NCI-H1105 treated with DMSO at 0.1 percent for 48 hours (cell line): ENCODE measurements around the gene DNAH10.

Experiments
- DNase-seq: peaks from one replicate; lab custom pipeline; 2025; lab: John Stamatoyannopoulos, UW

DNAH10 gene

DNA sequence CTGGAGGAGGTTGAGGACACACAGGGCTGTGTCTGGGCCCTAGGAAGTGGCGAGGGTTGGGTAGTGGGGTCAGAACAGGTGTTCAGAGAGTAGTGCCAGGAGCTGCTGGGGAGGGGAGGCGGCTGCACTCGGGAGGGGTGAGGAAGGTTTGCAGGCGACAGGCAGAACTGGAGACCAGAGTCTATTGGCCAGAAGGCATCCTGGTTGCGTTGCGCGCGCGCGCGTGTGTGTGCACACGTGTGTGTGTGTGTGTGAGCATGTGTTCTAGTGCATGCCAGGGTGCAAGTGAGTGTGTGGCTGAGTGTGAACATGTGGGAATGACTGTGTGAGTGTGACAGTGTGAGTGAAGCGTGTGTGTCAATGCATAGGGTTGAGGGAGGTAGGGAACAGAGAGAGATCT, 124.2 kb downstream of the DNAH10 start:
- no peak for DNase-seq

DNA sequence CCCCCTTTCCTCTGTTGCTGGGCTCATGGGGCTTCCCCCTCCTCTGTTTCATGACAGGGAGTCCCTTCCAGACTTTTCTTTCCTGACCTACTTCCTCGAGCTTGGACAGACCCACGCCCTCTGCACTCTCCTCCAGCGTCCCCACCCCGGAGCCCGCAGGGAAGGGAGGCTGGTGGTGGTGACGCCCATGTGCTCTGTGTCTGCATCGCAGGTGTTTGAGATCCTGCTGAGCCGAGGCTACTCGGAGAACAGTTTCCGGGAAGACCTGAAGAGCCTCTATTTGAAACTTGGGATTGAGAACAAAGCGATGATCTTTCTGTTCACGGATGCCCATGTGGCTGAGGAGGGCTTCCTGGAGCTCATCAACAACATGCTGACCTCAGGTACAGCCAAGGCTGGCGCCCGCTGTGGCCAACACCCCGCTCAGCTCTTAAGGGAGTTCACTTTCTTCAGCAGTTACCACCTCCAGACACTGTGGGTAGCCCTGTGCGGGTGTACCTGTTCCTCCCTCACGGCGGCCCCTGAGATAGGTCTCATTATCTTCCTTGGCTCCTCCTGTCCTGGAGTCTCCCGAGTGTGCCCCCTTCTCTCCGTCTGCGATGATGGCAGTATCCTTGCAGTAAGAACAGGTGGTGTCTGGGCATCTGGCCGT, 125.0 kb downstream of the DNAH10 start:
- DNase-seq = no peak

DNA sequence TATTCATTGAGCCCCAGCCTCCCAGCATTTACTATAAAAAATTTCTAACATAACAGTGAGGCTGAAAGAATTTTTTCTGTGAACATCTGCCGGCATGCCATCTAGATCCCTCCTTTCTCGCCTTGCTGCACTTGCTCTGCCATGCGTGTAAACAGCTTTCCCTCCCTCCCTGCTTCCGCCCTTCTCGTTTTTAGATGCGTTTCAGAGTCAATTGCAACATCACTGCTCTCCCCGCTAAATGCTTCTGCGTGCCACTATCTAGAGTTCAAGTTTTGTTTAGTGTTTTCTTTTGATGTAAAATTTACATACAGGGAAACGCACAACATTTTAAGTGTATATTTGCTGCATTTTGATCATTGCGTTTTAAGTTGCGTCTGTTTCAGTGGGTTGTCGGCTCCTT, 126.9 kb downstream of the DNAH10 start:
- no peak for DNase-seq

DNA sequence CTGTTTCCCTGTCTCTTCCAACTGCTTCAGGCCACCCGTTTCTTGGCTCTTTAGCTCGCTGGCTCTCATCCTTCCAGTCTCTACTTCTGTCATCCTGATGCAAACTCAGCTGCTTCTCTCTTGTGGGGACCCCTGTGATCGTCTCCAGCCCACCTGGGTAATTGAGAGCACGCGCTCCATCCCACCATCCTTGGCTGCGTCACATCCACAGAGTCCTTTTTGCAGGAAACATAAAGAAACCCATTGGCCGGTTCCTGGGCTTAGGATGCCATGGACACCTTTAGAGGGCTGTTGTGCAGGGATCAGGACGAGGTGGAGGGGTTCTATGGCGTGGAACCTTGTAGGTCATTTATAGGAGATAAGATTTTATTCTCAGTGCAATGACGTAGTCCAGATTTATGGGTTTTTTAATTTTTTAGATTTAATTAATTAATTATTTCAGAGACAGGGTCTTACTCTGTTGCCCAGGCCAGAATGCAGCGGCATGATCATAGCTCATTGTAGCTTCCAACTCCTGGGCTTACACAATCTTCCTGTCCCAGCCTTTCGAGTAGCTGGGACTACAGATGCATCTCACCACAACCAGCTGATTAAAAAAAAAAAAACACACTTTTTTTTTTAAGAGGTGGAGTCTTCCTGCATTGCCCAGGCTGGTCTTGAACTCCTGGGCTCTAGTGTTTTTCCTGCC, 127.9 kb downstream of the DNAH10 start:
- DNase-seq = no peak

DNA sequence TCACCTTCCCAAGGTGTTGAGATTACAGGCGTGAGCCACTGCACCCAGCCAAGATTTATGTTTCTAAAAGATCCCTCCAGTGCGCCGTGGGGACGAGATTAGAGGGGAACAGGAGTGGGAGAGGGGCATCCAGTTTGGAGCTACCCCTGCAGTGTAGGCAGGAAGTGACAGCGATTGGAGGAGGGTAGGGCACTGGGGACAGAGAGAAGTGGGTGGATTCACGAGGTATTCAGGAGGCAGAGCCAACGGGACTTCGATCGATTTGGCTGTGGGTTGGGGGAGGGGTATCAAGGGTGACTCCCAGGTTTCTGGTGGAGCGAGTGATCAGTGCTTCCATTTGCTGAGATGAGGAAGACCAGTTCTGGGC, 128.4 kb downstream of the DNAH10 start:
- no peak for DNase-seq

DNA sequence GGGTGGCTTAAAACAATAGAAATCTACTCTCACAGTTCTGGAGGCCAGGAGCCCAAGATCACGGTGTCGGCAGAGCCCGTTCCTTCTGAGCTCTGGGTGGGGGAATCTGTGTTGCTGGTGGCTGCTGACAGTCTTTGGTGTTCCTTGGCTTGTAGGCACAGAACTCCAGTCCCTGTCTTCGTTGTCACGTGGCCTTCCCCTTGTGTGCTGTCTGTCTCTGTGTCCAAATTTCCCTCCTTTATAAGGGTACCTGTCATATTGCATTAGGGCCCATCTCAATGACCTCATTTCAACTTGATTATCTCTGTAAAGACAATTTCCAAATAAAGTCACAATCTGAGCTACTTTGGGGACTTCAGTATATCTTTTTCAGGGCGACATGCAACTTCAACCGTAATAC, 128.9 kb downstream of the DNAH10 start:
- DNase-seq = no peak

DNA sequence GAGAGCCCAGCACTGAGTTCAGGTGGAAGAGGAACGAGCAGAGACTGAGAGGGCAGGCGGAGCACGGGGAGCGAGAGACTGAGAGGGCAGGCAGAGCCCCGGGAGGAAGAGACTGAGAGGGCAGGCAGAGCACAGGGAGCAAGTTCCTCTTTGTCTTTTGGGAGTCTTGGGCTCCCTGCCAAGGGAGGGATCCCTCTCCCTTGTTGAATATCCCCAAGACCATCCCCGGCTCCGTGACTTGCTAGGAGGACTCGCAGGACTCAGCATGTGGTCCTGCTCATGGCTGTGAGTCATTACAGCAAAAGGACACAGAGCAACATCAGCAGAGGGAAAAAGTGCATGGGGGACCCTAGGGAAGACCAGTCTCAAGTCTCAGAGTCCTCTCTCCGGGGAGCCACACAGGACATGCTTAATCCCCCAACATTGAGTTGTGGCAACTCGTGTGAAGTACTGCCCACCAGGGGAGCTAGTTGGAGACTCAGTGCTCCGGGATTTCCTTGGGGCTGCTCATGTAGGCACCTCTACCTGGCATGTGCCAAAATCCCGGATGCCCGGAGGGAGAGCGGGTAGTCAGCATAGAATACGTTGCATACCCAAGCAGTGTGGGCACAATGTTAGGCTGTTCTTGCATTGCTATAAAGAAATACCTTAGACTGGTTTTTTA, 129.5 kb downstream of the DNAH10 start:
- no peak for DNase-seq

DNA sequence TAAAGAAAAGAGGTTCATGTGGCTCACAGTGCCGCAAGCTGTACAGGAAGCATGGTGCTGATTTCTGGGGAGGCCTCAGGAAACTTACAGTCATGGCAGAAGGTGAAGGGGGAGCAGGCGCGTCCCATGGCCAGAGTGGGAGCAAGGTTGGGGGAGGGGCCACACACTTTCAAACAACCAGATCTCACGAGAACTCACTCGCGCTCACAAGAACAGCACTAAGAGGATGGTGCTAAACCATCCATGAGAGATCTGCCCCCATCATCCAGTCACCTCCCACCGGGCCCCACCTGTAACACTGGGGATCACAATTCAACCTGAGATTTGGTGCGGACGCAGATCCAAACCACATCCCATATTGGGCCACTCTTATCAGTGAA, 130.1 kb downstream of the DNAH10 start:
- DNase-seq = no peak

DNA sequence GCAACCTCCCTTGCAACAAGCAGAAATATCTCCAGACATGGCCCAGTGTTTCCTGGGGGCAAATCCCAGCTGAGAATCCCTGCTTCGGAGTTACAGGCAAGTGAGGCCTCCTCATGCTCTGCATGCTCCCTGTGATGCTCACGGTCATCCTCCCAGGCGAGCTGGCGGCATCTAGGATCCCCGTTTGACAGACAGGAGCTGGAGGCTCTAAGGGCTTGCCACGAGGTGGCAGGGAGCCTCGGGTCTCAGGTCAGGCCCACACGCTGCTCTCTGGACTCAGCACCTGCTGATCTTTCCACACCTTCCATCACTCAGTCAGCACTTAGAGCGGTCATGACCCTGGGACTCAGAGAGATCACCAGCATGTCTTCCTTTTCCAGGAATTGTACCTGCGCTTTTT, 130.8 kb downstream of the DNAH10 start:
- no peak for DNase-seq

DNA sequence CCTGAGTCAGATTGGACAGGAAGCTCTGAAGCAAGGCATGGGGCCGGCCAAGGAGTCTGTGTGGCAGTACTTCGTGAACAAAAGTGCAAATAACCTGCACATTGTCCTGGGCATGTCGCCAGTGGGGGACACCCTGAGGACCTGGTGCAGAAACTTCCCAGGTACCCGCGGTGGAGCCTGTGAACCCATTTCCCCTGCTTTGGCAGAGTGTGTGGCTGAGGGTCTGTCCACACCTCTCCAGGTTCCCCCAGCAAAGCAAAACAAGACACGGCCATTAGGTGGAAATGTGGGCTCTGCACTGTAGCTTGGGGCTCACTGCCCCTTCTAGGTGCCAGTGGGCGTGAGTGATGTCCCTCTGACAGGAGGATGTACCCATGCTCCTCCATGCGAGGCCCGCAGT, 131.2 kb downstream of the DNAH10 start:
- no peak for DNase-seq

DNA sequence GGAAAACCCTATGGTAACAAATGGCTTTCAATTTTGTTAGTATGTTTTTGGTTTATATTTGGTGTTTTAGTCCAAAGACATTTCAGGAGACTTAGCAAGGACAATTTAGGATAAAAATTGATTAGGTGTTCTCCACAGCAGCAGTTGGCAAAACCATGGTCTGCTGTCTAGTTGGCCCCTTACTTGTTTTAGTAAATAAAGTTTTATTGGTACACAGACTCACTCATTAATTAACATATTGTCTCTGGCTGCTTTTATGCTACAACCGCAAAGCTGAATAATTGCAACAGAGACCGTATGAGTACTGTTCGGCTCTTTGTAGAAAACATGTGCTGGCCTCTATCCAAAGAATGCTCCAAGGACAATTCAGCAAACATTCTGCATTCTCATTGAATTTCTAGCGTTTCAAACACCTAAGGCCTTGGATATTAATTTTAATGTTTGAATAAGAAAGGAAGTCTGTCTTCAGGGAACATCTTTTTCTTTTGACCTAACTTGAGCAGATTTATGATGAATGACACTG, 132.8 kb downstream of the DNAH10 start:
- no peak for DNase-seq

DNA sequence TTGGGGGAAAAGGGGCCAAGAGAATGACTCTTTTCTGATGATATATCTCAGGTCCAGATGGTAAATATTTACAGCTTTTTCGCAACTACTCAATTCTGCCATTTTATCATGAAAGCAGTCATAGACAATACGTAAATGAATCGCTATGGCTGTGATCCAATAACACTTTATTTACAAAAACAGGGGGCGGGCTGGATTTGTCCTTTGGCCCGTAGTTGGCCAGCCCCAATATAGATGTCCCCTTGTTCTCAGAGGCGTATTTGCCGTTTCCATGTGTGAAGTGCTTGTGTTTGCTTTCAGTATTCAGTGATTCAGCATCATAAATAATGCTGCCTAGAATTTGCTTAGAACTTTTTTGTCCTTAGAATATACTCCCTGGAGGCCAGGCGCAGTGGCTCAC, 133.3 kb downstream of the DNAH10 start:
- DNase-seq = no peak

DNA sequence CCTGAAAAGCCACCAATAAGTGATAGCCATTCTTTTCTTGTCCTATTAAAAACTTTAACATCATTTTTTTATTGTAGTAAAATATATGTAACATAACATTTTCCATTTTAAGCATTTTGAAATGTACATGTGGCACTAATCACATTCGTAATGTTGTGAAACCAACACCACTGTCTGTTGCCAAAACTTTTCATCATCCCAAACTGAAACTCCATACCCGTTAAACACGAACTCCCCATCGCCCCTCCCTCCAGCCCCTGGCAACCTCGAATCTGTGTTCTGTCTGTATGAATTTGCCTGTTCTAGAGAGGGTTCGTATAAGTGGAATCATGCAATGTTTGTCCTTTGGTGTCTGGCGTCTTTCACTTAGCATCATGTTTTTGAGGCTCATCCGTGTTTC, 134.7 kb downstream of the DNAH10 start:
- no peak for DNase-seq

DNA sequence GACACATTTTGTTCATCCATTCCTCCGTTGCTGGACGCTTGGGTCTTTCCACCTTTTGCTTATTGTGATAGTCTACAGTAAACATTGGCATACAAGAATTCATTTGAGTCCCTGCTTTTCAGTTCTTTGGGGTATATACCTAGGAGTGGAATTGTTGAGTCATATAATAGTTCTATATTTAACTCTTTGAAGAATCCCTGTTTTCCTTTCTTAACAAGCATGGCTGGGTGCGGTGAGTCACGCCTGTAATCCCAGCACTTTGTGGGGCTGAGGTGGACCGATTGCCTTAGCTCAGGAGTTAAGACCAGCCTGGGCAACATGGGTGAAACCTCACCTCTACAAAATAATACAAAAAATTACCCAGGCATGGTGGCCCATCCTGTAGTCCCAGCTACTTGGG, 135.1 kb downstream of the DNAH10 start:
- DNase-seq = no peak

DNA sequence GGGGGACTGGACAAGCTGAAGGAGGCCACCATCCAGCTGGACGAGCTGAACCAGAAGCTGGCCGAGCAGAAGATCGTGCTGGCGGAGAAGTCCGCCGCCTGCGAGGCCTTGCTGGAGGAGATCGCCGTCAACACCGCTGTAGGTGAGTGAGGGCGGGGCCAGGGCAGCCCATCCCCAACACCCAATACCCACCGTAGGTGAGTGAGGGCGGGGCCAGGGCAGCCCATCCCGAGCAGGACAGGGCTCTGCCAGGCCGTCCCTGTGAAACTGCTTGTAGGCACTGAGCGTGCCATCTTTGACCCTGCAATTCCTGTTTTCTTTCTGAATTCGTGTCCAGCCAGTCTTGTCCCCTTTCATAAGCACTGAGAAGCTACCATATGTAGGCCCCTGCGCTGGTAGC, 136.6 kb downstream of the DNAH10 start:
- DNase-seq = no peak

DNA sequence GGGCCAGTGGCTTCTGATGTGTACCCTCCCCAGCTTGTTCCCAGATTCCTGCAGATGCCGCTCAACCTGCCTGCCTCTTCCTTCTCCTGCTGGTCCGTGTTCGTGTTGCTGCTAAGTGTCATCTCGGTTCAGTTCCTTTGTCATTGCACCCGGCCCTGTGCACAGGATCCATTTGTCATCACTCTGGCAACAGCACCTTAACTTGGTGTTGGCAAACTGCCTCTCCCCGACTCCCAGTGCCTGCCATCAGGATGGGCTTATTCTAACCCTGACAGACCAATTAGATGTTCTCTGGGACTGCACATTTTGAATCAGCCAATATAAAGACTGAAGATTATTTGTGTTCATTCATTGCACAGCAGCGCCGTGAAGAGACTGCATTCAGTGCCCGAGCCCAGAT, 137.3 kb downstream of the DNAH10 start:
- DNase-seq = no peak

DNA sequence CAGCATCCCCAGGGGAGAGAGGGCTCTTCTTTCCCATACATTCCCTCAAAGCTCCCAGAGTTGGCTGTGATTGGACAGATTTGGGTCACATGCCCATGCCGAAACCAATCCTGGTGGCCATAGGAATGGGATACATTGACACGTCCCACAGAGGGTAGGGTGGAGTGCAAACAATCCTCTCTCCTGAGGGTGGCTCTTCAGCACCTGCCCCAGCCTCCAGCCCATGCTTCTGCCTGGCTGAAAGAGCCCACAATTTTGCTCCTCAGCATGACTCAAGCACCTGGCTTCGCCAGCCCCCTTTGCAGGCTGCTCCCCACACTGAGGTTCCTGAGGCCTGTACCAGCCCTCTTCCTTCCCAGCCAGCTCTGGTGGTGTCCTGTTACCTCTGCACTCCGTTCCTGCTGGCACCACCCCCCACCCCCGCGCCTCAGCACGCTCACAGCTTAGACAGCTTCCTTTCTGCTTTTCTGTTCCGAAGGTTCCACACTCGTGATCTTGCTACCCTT, 138.8 kb downstream of the DNAH10 start:
- no peak for DNase-seq

DNA sequence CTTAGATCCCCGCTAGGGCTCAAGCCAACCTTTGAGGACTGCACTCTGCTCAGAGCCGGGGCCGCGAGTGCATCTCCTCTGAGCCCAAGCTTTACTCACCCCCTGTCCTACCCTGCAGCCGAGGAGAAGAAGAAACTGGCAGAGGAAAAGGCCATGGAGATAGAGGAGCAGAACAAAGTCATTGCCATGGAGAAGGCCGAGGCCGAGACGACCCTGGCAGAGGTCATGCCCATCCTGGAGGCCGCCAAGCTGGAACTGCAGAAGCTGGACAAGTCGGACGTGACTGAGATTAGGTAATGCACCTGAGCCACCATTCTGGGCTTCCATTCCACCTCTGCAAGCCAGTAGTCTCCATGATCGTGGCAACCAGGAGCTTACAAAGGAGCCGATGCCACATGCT, 140.7 kb downstream of the DNAH10 start:
- DNase-seq = no peak

DNA sequence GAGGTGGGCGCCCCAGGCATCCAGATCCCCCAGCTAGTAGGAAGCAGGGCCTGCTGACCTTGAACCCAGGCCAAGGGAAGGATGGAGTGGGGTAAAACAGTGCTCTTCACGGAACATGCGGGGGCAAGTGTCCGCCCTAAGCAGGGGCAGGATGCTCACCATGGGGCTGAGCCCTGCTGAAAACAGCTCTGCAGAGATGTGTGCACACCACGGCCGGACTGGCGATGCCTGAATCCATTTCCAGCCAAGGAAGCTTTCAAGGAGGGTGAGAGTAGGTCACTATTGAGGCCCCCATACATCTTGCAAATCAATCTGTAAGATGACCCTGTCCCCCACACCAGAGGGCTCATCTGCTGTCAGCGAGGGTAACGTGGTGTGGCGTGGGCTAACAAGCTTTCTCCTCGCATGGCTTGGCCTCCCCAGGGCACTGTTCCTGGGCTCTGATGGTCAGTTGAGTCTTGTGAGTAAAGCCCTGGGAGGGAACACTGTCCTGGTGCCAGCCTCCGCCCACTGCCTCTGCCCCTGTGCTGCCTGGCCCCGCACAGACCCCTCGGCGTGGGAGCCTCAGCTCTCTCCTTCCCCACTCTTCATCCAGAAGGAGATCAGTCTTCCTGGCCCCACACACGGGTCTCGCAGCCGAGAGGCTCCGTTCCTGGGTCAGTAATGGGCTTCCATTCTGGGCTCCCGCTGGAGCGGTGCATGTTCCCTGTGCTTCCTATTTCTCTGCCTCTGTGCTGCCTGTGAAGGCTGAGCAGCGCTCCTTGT, 141.4 kb downstream of the DNAH10 start:
- no peak for DNase-seq

DNA sequence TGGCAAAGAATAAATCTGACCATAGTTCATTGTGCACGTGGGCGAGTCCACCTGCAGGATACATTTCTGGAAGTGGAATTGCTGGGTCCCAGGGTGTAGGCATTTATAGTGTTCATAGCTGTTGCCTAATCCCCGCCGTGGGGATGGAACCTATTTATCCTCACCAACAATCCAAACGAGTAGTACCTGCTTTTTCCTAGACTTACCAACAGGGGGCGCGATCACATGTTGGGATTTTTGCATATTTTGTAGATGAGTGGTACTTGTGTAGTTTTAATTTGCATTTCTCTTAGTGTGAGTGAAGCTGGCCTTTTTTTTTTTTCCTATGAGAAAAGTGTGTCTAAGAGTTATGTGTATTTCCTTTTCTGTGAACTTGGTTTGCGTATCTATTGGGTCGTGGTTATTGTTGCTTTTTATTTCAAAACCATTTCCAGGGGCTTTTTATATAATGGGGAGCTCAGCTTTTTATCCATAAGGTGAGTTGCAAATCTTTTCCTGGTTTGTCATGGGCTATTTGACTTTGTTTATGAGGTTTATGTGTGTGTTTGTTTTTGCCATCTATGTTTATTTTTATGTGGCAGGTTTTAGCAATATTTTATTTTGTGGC, 143.3 kb downstream of the DNAH10 start:
- DNase-seq = peak; percentile 47

DNA sequence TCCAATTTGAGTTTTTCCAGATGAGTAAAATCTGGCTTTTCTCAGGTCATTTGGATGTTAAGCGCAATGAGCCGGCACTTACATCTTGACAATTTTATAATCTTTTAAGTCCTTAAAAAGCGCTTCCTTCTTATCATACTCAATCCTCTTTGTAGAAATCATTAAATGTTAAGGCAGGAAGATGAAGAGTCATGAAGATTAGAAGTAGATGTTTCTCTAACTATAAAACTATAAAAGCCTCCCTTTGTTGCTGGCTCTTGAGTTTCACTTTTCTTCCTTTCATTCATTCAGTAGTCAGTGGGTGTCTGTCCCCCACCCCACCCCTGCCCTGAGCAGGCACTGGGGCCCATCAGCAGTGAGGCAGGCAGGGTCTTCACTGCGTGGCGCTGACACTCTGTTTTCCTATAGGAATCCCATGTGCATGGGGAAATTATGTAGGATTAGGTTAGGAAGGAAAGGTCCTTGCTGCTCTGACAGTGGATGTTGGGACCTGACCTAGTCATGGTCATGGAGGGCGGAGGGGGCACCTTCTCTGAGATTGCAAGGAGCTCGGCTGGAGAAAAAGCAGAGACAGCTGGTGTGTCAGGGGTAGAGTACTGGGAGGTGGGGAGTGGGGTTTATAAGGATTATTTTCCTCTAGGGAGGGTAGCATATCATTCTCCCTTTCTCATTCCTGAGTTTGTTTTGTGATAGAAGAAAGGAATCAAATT, 144.8 kb downstream of the DNAH10 start:
- no peak for DNase-seq
